Breast epithelium (tissue), 4 donors: ENCODE data around the gene FAM174C. TPM values are rescaled to one million over a fixed set of nuclear protein-coding genes. Genes with fewer than 3 reads are reported as not detected.

Source experiments
- DNase-seq, 2 donors: peaks; one replicate each; pipeline ENCODE4 v3.0.0-alpha.2; 2019; ENCODE audit warnings: low spot score in 2 of 2
- H3K27ac ChIP-seq, 2 donors: fragments of 200-600 bp; sonication (generic) in 1 of 2; one replicate each; pipeline ENCODE4 v1.5.1; 2016 to 2019; ENCODE audit warnings: mild to moderate bottlenecking in 1 of 2
- H3K27me3 ChIP-seq, 2 donors: fragments of 200-600 bp; sonication (generic) in 1 of 2; one replicate each; pipeline versions ENCODE4 v1.5.1 to v1.6.0; 2017 to 2019; ENCODE audit warnings: control low read depth in 1 of 2, mild to moderate bottlenecking in 1 of 2
- H3K36me3 ChIP-seq: fragments of 200-600 bp; one replicate; pipeline ENCODE4 v1.5.1; 2019
- H3K4me1 ChIP-seq, 2 donors: fragments of 200-600 bp; sonication (generic); one replicate each; pipeline ENCODE4 v1.5.1; 2016 to 2019; ENCODE audit warnings: control low read depth in 1 of 2
- H3K4me3 ChIP-seq, 3 donors: fragments of 200-600 bp; sonication (generic); 1 replicate in 2 of 3; 2 replicates in 1 of 3; pipeline ENCODE4 v1.5.1; 2016 to 2019; ENCODE audit warnings: mild to moderate bottlenecking in 3 of 3, moderate library complexity in 2 of 3
- H3K9me3 ChIP-seq, 2 donors: fragments of 200-600 bp; sonication (generic) in 1 of 2; one replicate each; pipeline ENCODE4 v1.5.1; 2016 to 2019; ENCODE audit warnings: control low read depth in 1 of 2
- CTCF ChIP-seq, 3 donors: fragments of 450-650 bp; IDR thresholded peaks; one replicate each; pipeline ENCODE4 v1.5.1; 2016 to 2017; ENCODE audit warnings: antibody characterized with exemption in 3 of 3, mild to moderate bottlenecking in 3 of 3, moderate library complexity in 3 of 3
- POLR2A ChIP-seq: fragments of 450-650 bp; IDR thresholded peaks from one replicate; pipeline ENCODE4 v1.6.1; 2016; ENCODE audit warnings: antibody characterized with exemption, mild to moderate bottlenecking, moderate library complexity
- POLR2AphosphoS5 ChIP-seq, 3 donors: sonication (generic); formaldehyde crosslinking; IDR thresholded peaks; one replicate each; pipeline ENCODE4 v1.6.1; 2017; ENCODE audit warnings: antibody characterized with exemption in 3 of 3
- intact Hi-C: fragments of 100-400 bp; cut with DNase I; formaldehyde crosslinking; loops from one replicate; pipeline ENCODE4 v1.15.1; 2023; ENCODE audit warnings: low total_unique reads
- total RNA-seq, 3 donors: library from RNA; depleted of rRNA; stranded (reverse); fragments of >200 nt; gene quantifications; one replicate each; pipeline ENCODE4 v1.1.0, GENCODE V29; 2016

Gene FAM174C
- total RNA-seq, 3 donors from 2014 or later = 43.9 to 60.6 (median 53.1) TPM

DNA sequence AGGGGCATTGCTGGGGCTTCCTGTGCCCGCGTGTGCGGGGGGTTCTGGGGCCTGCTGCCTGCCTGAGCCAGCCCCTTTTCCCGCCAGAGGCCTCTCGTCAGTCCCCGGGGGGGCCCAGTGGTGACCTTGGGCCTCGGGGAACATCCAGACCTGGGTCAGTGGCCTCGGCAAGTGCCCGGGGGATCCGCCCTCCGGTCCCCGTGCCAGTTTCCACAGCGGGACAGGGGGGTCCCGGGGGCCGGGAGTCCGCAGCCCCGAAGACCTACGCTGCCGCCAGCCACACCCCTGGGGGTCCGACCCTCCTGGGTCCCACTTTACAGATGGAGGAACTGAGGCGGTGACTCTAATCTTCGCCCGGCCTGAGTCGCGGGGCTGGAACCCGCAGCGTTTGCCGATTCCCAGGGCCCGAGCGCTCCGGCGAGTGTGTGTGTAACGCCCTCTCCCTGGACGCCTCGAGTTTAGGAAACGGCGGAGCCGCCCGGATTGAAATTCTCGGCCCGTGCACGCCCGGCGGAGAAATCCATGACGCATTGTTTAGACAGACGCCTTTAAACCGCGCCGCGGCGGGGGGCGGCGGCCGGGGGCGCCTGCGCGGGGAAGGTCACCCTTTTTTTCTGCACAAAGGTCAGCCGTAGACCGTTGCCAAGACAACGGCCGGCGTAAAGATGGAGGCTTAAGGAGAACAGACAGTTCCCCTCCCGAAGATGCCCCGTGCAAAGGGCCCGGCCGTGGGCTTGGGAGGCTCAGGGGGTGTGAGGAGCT, 49.7 kb downstream of the FAM174C start:
- DNase-seq = peak; percentile 28 to 69
- Histone ChIP-seq H3K9me3 (no peaks in the 10 kb centered on the region), H3K27ac (peak overlapping the region in 1 of 2 donors; percentile 7), H3K4me1 (peaks cover 4 to 7% of the 10 kb centered on the region in 2 donors), H3K4me3 (peak overlapping the region; percentile 25 to 67 (median 47)), H3K36me3 (no peaks in the 10 kb centered on the region), H3K27me3 (peaks cover 0 to 20% of the 10 kb centered on the region in 2 donors)
- intact Hi-C loops = no loop called here
- TF ChIP-seq POLR2AphosphoS5 (IDR thresholded peaks at IDR 0.05) = no peak
- TF ChIP-seq CTCF (IDR thresholded peaks at IDR 0.05) = no peak
- no peak for TF ChIP-seq POLR2A

- intact Hi-C loops = no loop called here
- Histone ChIP-seq H3K4me1 (peaks cover 4 to 7% of the 10 kb centered on the region in 2 donors), H3K36me3 (no peaks in the 10 kb centered on the region), H3K4me3 (peak overlapping the region; percentile 25 to 67 (median 47)), H3K27me3 (peaks cover 0 to 20% of the 10 kb centered on the region in 2 donors), H3K27ac (no peak overlapping the region), H3K9me3 (no peaks in the 10 kb centered on the region)
- no peak for TF ChIP-seq POLR2AphosphoS5 (IDR thresholded peaks at IDR 0.05)
- TF ChIP-seq POLR2A = no peak
- TF ChIP-seq CTCF (IDR thresholded peaks at IDR 0.05) = no peak
- no peak for DNase-seq
Measured at GRCh38 chr19:1325568-1326294, 50.4 kb downstream of the FAM174C start.

DNA sequence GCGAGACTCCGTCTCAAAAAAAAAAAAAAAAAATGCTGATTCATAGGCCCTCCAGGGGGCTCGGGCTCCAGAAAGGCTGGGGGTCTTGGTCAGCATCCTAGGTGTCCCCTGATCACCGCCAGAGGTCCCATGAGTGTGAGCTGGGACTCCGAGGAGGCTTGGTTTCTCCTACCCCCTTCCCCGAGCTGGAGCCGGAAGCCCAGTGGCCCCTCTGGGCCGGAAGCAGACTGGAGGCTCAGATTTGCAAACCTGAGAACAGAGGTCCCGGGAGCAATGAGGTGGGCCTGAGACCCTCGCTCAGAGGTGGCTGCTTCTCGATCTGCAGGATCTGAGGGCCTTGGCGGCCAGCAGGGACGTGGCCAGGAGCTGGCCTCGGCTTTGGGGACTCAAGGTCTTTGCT, 51.8 kb downstream of the FAM174C start:
- no peak for DNase-seq
- H3K4me1 ChIP-seq = peaks cover 4 to 7% of the 10 kb centered on the region in 2 donors
- no peak overlapping the region for H3K27ac ChIP-seq
- no peaks in the 10 kb centered on the region for H3K9me3 ChIP-seq
- TF ChIP-seq POLR2AphosphoS5 (IDR thresholded peaks at IDR 0.05) (no peak), CTCF (IDR thresholded peaks at IDR 0.05) (no peak), POLR2A (no peak)
- H3K27me3 ChIP-seq = peaks cover 0 to 18% of the 10 kb centered on the region in 2 donors
- intact Hi-C loops = no loop called here
- H3K36me3 ChIP-seq = no peaks in the 10 kb centered on the region
- no peak overlapping the region for H3K4me3 ChIP-seq

Other genes starting within 250 kb of the FAM174C start
- gene CNN2, start 248.9 kb upstream of the FAM174C start, total RNA-seq = 10 to 100 TPM; 70.4 to 74.1 (median 70.7) TPM
- 10 to 100 TPM in 2 of 3 donors, 1 to 10 TPM in 1; 8.0 to 31.8 (median 26.5) TPM for gene ABCA7, start 235.4 kb upstream of the FAM174C start, total RNA-seq
- gene ARHGAP45, start 208.4 kb upstream of the FAM174C start, total RNA-seq = 10 to 100 TPM; 18.7 to 43.2 (median 23.9) TPM
- gene POLR2E, start 180.2 kb upstream of the FAM174C start, total RNA-seq = 100 to 1,000 TPM in 1 of 3 donors, 10 to 100 TPM in 2; 65.9 to 175 (median 89.1) TPM
- gene GPX4, start 171.5 kb upstream of the FAM174C start, total RNA-seq = 1,000 to 10,000 TPM in 1 of 3 donors, 100 to 1,000 TPM in 2; 357 to 1,796 (median 492) TPM
- gene SBNO2, start 101.3 kb upstream of the FAM174C start, total RNA-seq = 10 to 100 TPM; 15.4 to 63.3 (median 43.9) TPM
- 10 to 100 TPM; 32.8 to 55.0 (median 52.1) TPM for gene STK11, start 69.8 kb upstream of the FAM174C start, total RNA-seq
- gene CBARP, start 37.5 kb upstream of the FAM174C start, total RNA-seq = 1 to 10 TPM in 1 of 3 donors, under 1 TPM in 1, not detected in 1; 0.98 to 4.8 TPM
- 10 to 100 TPM; 47.6 to 64.9 (median 61.3) TPM for gene ATP5F1D, start 33.8 kb upstream of the FAM174C start, total RNA-seq
- gene MIDN, start 26.9 kb upstream of the FAM174C start, total RNA-seq = 10 to 100 TPM; 13.8 to 28.5 (median 22.4) TPM
- 100 to 1,000 TPM; 458 to 758 (median 656) TPM for gene CIRBP, start 6.2 kb upstream of the FAM174C start, total RNA-seq
- gene EFNA2, start 10.3 kb downstream of the FAM174C start, total RNA-seq = under 1 TPM in 1 of 3 donors, not detected in 2; 0.66 TPM
- gene NDUFS7, start 108.4 kb downstream of the FAM174C start, total RNA-seq = 100 to 1,000 TPM in 1 of 3 donors, 10 to 100 TPM in 2; 67.5 to 122 (median 67.5) TPM
- gene GAMT, start 126.0 kb downstream of the FAM174C start, total RNA-seq = 10 to 100 TPM; 23.6 to 40.0 (median 30.3) TPM
- gene DAZAP1, start 132.1 kb downstream of the FAM174C start, total RNA-seq = 10 to 100 TPM; 35.8 to 50.9 (median 48.8) TPM
- 1,000 to 10,000 TPM; 2,978 to 3,238 (median 2,982) TPM for gene RPS15, start 162.9 kb downstream of the FAM174C start, total RNA-seq
- gene APC2, start 174.6 kb downstream of the FAM174C start, total RNA-seq = under 1 TPM; under 0.01 to 0.29 (median 0.16) TPM
- gene C19orf25, start 203.7 kb downstream of the FAM174C start, total RNA-seq = 10 to 100 TPM; 27.7 to 32.8 (median 28.7) TPM
- 1 to 10 TPM; 2.2 to 10.0 (median 5.9) TPM for gene PCSK4, start 214.8 kb downstream of the FAM174C start, total RNA-seq
- gene REEP6, start 215.7 kb downstream of the FAM174C start, total RNA-seq = 10 to 100 TPM in 2 of 3 donors, 1 to 10 TPM in 1; 4.3 to 17.4 (median 11.0) TPM
- gene ADAMTSL5, start 237.5 kb downstream of the FAM174C start, total RNA-seq = 1 to 10 TPM; 1.3 to 3.5 (median 2.1) TPM
- gene PLK5, start 248.5 kb downstream of the FAM174C start, total RNA-seq = under 1 TPM in 2 of 3 donors, not detected in 1; 0.44 to 0.98 TPM